Vagina (tissue), 2 donors: ENCODE results near the gene LRMDA.

ENCODE experiments used
- POLR2A ChIP-seq, 2 donors: fragments of 450-650 bp; IDR thresholded peaks; one replicate each; pipeline ENCODE4 v1.6.1; 2017; ENCODE audit warnings: antibody characterized with exemption in 2 of 2, mild to moderate bottlenecking in 2 of 2, moderate library complexity in 2 of 2
- TF ChIP-seq, protein P1 (sequence below), 3 experiments: fragments of 450-650 bp in 2 of 3; fragments of 200-600 bp in 1 of 3; sonication (generic) in 1 of 3; IDR thresholded peaks; one replicate each; pipeline ENCODE4 v1.5.1; 2017 to 2019; ENCODE audit warnings: antibody characterized with exemption in 3 of 3, mild to moderate bottlenecking in 2 of 3, moderate library complexity in 2 of 3

DNA sequence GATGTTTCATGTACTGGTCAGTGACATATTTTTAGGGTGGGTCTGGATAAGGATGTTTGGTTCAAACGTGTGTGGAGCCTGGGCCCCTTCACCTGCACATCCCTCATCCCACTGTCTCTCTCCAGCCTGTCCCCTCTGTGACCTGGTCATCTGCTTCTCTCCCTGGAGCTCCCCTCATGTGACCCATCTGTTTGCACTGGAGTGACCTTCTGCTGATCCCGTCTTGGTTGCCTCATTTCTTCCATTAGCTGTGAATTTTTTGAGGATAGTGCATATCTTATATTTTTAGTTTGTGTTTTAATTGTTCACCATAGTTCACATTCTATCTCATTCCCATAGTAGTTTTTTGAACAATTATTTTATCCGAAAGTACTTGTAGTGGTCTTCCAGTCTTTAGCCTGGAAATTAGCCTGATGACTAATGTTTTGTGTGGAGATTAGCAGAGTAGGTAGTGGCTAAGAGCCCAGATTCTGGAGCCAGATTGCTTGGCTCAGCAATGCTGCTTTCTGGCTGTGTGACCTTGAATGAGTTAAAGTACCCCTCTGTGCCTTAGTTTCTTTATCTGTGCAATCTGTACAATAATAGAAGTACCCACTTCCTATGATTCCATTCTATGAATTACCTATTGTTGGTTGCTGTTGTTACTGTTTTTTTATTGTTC lies 224.5 kb downstream of the LRMDA start:
- TF ChIP-seq, protein P1, sequence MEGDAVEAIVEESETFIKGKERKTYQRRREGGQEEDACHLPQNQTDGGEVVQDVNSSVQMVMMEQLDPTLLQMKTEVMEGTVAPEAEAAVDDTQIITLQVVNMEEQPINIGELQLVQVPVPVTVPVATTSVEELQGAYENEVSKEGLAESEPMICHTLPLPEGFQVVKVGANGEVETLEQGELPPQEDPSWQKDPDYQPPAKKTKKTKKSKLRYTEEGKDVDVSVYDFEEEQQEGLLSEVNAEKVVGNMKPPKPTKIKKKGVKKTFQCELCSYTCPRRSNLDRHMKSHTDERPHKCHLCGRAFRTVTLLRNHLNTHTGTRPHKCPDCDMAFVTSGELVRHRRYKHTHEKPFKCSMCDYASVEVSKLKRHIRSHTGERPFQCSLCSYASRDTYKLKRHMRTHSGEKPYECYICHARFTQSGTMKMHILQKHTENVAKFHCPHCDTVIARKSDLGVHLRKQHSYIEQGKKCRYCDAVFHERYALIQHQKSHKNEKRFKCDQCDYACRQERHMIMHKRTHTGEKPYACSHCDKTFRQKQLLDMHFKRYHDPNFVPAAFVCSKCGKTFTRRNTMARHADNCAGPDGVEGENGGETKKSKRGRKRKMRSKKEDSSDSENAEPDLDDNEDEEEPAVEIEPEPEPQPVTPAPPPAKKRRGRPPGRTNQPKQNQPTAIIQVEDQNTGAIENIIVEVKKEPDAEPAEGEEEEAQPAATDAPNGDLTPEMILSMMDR (IDR thresholded peaks at IDR 0.05), result no peak
- no peak for TF ChIP-seq POLR2A (IDR thresholded peaks at IDR 0.05)
